VCaP (cell line): ENCODE measurements around the gene GOLM1.

ENCODE experiments used
- H3K27ac ChIP-seq: fragments of 450-650 bp; 2 replicates; pipeline ENCODE4 v1.5.1; 2017
- TF ChIP-seq, protein P1 (sequence below): fragments of 450-650 bp; conservative IDR thresholded peaks from 2 replicates; pipeline ENCODE4 v1.5.1; 2017; ENCODE audit warnings: mild to moderate bottlenecking, moderate library complexity

GOLM1 gene

GRCh38 chr9:86079421-86079831, 19.9 kb downstream of the GOLM1 start:
- no peak overlapping the region for H3K27ac ChIP-seq
- TF ChIP-seq, protein P1, sequence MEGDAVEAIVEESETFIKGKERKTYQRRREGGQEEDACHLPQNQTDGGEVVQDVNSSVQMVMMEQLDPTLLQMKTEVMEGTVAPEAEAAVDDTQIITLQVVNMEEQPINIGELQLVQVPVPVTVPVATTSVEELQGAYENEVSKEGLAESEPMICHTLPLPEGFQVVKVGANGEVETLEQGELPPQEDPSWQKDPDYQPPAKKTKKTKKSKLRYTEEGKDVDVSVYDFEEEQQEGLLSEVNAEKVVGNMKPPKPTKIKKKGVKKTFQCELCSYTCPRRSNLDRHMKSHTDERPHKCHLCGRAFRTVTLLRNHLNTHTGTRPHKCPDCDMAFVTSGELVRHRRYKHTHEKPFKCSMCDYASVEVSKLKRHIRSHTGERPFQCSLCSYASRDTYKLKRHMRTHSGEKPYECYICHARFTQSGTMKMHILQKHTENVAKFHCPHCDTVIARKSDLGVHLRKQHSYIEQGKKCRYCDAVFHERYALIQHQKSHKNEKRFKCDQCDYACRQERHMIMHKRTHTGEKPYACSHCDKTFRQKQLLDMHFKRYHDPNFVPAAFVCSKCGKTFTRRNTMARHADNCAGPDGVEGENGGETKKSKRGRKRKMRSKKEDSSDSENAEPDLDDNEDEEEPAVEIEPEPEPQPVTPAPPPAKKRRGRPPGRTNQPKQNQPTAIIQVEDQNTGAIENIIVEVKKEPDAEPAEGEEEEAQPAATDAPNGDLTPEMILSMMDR: no peak

DNA sequence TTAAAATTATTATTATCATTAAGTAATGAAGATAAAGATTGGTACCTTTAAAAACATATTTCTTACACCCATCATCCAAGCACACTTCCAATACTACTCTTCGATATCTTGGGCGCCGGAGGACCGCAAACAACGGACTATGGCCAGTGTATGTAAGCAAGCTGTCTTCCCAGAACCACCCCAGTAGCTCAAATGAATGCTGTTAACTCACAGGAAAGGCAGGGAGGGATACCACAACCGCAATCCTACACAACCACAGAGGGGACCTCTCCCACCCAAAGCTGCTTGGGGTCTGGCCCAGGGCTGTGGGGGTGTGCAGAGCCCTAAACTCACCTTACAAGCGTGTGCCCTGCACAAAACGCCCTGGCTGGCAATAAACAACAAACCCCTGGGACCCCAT, 20.6 kb downstream of the GOLM1 start:
- TF ChIP-seq, protein P1: no peak
- no peak overlapping the region for H3K27ac ChIP-seq

GRCh38 chr9:86077276-86077675, 22.1 kb downstream of the GOLM1 start:
- TF ChIP-seq, protein P1: no peak
- no peak overlapping the region for H3K27ac ChIP-seq

- TF ChIP-seq, protein P1: no peak
- no peak overlapping the region for H3K27ac ChIP-seq
Measured at GRCh38 chr9:86075132-86076109, 23.9 kb downstream of the GOLM1 start.

GRCh38 chr9:86073839-86074238, 25.5 kb downstream of the GOLM1 start:
- TF ChIP-seq, protein P1: no peak
- no peak overlapping the region for H3K27ac ChIP-seq

- TF ChIP-seq, protein P1: no peak
- no peak overlapping the region for H3K27ac ChIP-seq
Measured at GRCh38 chr9:86072394-86072877, 26.9 kb downstream of the GOLM1 start.

- TF ChIP-seq, protein P1: no peak
- no peak overlapping the region for H3K27ac ChIP-seq
Measured at GRCh38 chr9:86069206-86069869, 30.0 kb downstream of the GOLM1 start.
